Skeletal muscle cell (primary cell): ENCODE results near the gene HOXC10.

Source experiments
- DNase-seq: peaks from one replicate; pipeline ENCODE4 v3.0.0-alpha.2; 2010; ENCODE audit warnings: low read depth
- H3K4me3 ChIP-seq: 2 replicates; pipeline ENCODE4 v1.5.1; 2011; ENCODE audit warnings: low read depth, mild to moderate bottlenecking, control low read depth, low read length, moderate library complexity

Gene HOXC10

GRCh38 chr12:53974084-53975063 is 10.6 kb upstream of the HOXC10 start, which contains the start of gene HOTAIR:
Gene HOTAIR, minus strand, starts transcription at chr12:53974954.
- no peak for DNase-seq
- H3K4me3 ChIP-seq, result peak within 1 kb of the TSS; percentile 75

DNA sequence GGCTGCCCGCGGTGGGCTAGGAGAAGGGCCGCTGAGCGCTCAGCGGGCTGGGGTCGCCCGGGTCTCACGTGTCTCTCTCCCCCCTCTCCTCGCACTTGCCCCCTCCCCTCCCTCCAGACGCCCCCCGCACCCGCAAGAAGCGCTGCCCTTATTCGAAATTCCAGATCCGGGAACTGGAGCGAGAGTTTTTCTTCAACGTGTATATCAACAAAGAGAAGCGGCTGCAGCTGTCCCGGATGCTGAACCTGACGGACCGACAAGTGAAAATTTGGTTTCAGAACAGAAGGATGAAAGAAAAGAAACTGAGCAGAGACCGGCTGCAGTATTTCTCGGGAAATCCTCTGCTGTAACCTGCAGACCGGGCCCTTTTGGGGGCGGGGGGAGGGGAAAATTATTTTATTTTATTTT is 9.9 kb upstream of the HOXC10 start:
- H3K4me3 ChIP-seq, result peak overlapping the region; percentile 75
- DNase-seq, result no peak

- H3K4me3 ChIP-seq, result peak overlapping the region; percentile 75
- no peak for DNase-seq
These were observed 9.3 kb upstream of the HOXC10 start for GRCh38 chr12:53975479-53976152.

DNA sequence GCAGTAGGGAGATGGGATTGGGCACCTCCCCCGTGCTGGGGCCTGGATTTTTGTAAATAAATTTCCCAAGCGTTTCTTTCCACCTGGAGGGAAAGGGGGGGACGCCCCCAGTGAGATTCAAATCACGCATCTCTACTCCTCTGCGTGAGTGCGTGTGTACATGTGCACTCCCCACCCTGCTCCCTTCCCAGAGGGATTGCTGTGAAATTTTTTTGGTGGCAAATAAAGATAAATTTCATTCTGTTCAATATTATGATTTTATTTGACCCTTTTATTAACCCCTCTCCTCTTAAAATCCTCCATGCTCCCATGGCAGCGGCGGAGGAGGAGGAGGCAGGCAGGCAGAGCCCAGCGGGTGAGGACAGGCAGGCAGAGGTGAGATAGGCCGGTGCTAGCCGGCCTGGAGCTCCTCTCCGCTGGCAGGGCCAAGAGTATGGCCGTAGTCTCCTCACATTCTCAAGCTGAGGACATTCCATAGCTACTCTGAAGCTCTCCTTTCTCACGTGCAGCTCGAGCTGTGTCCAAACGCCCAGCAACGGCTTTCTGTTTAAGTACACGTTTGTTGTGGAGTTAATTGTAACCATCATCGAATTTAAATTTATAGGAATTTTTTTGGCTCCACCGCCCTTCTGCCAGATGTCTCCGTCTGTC is 8.6 kb upstream of the HOXC10 start:
- peak overlapping the region; percentile 75 for H3K4me3 ChIP-seq
- DNase-seq, result no peak

DNA sequence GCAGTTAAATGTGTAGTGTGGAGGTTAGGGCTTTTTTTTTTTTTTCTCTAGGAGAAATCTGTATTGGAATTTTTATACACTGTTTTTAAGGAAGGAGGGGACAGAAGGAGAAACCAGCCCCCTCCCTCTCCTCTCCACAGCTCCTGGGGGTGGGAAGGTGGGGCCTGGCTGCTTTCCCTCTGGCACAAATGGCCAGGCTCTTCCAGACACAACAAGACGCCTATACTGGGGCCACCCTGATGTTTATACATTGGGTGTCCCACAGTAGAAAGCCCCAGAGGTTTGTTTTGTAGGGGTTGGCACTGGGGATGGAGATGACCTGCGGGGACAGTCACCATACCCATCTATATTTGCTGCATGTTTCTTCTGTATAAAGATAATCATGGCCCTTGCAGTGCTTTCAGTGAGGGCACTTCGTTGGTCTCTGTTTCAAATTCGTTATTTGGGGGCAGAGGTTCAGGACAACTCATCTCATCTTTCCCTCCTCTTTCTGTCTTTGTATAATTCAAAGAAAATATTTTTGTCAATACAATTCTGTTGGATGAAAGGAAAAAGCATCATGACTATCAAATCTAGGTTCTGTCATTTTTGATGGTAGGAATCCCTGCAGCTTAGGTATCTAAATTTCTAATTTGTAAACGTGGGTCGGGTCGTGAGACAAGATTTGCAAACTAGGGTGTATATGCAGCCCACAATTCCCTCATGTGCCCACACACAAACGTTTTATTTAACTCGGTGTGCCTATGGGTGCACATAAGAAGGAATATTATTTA is 7.9 kb upstream of the HOXC10 start:
- no peak for DNase-seq
- H3K4me3 ChIP-seq, result peak overlapping the region; percentile 75

DNA sequence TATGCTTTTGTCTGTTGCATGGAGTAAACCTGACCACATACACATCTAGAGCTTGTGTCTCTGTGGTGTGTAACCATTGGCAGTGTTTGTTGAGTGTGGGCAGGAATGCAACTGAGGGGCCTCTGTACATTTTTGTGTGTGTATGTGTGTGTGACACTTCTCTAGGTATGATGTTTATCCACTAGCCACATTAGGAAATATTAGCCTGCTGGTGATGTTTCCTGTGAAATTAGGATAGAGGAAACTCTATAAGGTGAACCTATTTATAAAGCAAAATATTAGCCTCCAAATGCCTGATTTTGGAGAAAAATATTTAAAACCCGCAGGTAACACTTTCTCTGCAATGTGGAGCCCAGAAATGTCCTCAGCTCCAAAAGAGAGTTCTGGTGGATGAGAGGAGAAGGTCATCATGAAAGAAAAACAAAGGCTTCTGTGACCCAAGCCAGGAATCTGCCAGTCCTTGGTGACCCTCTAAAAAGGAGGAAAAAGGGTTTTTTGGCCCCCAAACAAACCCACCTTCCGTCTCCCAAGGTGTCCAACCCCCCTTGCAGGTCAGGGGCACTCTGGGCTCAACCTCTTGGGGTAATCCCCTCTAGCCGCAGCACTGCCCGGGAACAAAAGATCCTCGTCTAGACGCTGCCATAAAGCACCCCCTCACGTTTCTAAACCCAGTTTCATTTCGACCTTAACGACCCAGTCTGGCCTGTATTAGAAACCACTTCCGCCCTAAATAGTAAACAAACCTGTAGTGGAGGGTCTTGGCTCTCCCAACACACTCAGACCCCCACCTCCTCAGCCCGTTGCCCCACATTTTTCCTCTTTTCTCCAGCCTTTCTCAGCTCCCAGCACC is 7.1 kb upstream of the HOXC10 start:
- peak overlapping the region; percentile 17 for H3K4me3 ChIP-seq

DNA sequence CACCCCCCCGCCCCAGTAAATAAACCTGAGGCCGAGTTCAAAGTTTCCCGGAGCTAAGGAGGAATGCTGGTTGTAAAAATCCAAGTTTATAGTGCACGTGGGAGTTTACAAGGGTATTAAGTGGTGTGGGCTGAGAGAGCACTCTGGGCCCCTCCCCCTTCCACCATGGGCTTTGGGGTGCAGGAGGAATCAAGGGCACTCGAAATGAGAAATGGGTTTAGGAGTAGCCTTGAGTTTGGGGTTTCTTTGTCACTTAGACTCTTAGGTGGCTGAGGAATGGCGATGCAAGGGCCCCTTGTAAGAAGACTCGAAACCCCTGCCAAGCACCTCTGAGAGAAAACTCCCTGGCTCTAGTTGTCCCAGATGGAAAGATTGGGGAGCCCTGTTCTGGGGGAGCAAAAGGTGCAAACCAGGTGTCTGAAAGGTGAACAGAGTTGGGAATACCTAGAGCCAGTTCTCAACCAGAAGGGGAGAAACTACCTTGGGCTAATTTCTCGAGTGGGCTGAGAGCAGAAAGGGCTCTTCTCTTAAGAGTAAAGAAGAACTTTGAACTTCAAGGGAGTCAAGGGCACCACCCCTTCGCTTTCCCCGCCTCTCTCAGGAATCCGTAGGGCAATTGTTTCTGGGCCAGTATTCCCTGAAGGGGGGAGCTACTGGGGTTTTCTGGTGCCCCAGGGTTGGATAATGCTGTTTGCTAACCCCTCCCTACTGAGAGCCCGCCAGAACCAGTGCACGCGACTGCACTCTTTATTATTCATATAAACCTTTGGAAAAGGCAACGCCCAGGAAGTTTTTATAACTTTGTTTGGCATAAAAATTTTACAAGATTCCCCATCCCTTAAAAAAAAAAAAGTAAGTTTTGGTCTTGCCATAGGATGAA is 6.2 kb upstream of the HOXC10 start:
- H3K4me3 ChIP-seq, result no peak overlapping the region
- DNase-seq, result no peak

More for the DNA sequence above, 7.1 kb upstream of the HOXC10 start:
- DNase-seq, result no peak

GRCh38 chr12:53980104-53980801 is 4.7 kb upstream of the HOXC10 start:
- peak; percentile 66 for DNase-seq
- peak overlapping the region; percentile 70 for H3K4me3 ChIP-seq

DNA sequence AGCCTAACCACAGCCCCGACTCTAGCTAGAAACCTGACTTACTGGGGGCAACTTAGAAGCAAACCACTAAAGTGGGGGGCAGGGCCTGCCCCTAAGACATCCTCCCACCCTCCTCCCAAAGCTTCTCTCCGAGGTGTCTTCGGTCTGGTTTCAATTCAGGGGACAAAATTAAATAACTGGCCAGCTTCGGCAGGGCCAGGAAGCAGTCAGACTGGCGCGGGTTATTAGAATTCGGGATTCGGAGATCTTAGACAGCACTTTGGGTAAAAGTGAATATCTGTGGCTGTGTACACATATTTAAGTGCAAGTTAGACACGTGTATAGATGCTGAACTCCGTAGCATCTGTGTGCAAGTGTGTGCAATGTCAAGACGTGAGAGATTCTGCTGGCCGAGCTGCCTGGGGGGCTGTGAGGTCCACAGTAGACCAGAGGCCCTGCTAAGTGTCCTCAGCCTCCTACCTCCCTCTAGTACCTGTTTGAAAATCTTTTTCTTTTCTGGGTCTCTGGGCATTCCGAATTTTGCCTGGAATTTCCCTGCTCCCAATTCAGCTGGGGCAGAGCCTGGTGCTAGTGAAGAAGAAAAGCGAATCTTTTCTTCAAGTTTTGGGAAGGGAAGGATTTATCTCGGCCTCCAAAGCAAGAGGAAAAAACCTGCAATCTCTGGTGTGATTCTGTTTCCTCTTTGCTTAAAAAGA is 4.0 kb upstream of the HOXC10 start:
- peak overlapping the region; percentile 70 for H3K4me3 ChIP-seq
- DNase-seq, result no peak

DNA sequence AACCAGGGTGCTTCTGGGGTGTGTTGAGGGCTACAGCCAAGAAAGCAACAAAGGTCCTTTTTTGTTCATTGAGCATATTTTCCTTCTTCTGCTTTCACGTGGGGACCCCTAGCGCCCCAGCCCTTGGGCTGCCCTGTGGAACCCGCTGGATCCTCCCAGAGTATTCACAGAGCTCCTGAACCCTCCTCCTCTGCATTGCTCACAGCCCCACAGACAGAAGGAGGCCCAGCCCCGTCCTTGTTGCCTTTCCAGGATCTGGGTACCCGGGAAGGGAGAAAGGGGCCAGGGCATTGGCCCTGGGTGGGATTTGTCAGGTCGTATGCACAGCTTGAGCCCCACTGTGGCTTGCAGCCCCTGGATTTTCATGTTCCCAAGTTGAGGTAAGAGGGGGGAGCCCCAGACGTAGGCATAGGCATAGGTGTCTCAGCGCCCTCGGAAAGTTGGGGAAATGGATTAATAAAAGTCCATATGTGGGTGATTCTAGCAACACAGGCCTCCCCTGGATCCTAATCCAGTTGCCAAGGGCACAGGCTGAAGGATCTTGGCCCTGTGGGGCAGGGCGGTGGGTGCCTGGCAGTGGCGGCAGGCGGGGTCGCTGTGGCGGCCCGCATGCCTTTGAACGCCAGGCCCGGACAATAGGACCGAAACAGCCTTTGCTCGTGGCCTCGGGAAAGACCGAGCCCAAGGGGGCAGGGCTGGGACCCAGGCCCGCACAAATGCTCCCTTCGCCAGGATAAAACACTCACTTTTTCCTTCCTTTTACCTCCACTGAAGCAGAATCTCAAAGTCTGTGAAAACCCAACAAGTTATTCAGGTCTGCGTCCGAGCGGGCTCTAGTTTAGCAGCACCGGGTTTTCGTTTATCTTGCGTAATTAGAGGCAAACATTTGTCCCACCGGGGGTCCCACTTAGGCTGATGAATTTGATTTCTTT is 3.0 kb upstream of the HOXC10 start:
- H3K4me3 ChIP-seq, result peak overlapping the region; percentile 70
- DNase-seq, result no peak

DNA sequence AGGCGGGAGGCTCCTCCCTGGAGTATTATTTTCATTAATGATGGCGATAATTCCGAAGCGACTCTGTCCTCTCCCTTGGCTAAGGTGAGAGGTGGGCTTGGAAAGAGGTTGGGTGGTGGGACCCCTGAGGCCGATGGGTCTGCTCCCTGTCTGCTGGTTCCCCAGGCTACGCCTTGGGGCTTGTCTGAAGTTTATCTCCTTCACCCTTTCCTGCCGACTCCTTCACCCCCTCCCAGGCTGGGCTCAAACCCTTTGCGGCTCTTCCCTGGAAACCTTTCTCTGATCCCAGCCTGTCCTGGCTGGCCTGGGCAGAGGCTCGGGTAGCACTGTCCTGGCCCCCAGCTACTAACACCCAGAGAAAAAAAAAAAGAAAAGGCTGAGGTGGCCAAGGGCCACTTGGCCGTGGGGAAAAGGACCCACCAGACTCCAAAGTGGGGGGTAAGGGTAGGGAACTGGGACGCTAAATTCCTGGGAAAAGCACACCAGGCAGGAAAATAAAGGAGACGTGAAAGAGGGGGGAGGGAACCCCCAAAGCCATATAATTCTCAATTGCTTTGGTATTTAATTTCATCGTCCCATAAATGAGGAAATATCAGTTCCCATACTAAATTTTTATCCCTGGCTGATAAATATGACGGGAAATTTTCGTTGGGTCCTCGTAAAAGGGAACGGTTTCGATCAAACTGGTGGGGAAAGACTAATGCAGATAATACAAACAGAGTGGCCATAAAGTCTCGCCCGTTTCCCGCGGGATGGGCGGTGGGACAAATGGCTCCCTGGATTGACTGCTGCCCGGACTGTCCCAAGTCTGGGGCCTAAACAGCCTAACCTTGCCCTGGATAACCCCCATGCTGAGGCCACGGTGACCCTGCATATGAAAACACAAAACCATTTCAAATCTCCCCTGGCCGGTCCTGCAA is 2.0 kb upstream of the HOXC10 start:
- no peak for DNase-seq
- peak overlapping the region; percentile 70 for H3K4me3 ChIP-seq

- no peak for DNase-seq
- peak overlapping the region; percentile 70 for H3K4me3 ChIP-seq
These were observed 1.4 kb upstream of the HOXC10 start for GRCh38 chr12:53983568-53983949.

DNA sequence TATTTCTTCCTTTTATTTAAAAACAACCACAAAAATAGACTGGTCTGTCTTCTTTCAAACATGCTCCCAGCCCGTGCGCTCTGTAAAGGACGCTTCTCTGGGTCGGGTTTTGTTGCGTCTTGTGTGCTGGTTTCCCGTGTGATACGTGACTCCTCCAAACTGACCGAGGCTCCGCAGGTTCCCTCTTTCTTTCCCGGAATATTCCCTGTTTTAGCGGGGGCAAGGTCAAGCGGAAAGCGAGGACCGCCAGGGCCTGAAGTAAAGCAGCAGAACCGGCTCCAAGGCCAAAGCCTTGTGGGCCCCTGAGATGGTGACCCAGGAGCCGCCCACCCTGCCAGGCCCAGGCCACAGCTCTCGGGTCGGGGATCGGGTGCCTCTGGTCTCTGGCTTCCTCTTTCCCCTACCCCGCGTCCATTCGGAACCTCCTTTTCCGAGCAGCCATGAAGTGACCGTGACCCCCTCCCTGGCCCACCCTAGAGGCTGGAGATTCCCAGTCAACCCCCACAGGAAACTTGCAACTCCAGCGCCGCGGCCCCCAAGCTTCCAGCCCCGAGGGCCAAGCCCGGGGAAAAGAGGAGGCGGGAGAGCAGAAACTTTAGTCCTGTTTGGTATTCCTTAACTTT is 885 bp upstream of the HOXC10 start:
- peak overlapping the region; percentile 70 for H3K4me3 ChIP-seq
- DNase-seq, result no peak

DNA sequence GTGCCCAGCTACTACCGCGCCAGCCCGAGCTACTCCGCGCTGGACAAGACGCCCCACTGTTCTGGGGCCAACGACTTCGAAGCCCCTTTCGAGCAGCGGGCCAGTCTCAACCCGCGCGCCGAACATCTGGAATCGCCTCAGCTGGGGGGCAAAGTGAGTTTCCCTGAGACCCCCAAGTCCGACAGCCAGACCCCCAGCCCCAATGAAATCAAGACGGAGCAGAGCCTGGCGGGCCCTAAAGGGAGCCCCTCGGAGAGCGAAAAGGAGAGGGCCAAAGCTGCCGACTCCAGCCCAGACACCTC is 697 bp downstream of the HOXC10 start:
- H3K4me3 ChIP-seq, result peak overlapping the region; percentile 71
- DNase-seq, result no peak
